ENCODE data around the gene MYPOP.

Gene MYPOP

DNA sequence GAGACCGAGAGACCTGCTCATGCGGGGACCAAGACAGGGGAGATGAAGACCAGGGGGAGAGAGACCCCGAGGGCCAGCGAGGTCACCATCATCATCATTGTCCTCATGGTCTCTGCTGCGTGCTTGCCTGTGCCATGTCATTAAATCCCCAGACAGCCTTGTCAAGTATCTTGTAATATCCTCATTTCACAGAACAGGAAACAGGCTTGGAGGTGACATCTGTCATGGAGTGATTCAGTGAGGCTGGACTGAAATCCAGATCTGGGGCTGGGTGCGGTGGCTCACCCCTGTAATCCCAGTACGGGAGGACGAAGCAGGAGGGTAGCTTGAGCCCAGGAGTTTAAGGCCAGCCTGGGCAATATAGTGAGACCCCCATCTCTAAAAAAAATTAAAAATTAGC, 18.0 kb upstream of the MYPOP start:
- FAIRE-seq (no peak), DNase-seq (ENCODE audit: insufficient read length, low spot score) (no peak)
- TF ChIP-seq POLR2A (IDR thresholded peaks at IDR 0.05; ENCODE audit: low read depth, low read length): no peak

- no peak for FAIRE-seq
- no peak for DNase-seq (ENCODE audit: insufficient read length, low spot score)
- no peak for TF ChIP-seq POLR2A (IDR thresholded peaks at IDR 0.05; ENCODE audit: low read depth, low read length)
These were observed 17.3 kb upstream of the MYPOP start for GRCh38 chr19:45919678-45920077.

GRCh38 chr19:45918721-45919120, 16.3 kb upstream of the MYPOP start:
- no peak for DNase-seq (ENCODE audit: insufficient read length, low spot score)
- no peak for FAIRE-seq
- TF ChIP-seq POLR2A (IDR thresholded peaks at IDR 0.05; ENCODE audit: low read depth, low read length): no peak

- no peak for TF ChIP-seq POLR2A (IDR thresholded peaks at IDR 0.05; ENCODE audit: low read depth, low read length)
- no peak for FAIRE-seq
- DNase-seq (ENCODE audit: insufficient read length, low spot score): no peak
These were observed 15.1 kb upstream of the MYPOP start for GRCh38 chr19:45917421-45918091.

DNA sequence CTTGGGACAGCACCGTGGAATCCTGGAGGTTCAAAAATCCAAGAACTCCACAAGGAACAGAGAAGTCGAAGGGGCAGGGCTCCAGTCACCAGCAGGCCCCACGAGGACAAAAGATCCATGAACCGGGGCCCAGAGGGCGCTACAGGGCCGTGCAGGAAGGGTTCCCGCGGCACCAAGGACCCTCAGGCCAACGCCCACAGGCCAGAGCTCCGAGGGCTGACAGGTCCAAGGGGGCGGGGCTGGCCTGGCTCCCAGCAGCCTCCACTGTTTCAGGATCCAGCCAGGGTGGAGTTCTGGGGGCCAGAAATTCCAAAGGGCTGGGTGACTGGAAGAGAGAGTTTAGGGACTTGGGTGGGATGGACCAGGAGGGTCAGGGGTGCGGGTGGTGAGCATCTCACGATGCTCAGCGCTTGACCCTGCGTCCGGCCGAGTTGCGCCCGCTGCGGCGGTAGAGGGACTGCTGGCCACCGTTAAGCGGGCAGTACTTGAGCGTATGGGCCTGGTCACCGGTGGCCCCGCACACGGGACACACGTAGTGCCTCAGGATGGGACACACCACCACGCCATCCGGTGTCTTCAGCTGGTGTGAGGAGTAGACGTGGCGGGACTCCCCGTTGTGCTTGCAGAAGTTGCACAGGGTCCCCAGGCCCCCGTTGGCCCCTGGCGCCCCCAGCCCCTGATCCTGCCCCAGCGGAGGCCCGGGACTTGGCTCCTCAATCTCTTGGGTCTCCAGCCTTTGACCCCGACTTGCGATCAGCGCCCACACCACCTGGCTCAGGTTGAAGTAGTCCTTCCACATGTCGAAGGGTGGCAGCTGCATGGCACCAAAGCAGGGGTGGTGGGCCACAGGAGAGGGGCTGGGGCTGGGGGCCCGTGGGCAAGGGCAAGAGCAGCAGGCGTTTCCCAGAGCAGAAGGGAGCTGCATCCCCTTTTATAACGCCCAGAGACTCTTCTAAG, 11.7 kb upstream of the MYPOP start, which contains the start of gene NANOS2:
Gene NANOS2, minus strand, starts transcription at position 905 of the 957 bp plus-strand sequence. Its CDS starts 85 bp downstream, at position 820.
- FAIRE-seq (no peak), DNase-seq (ENCODE audit: insufficient read length, low spot score) (no peak)
- TF ChIP-seq POLR2A (IDR thresholded peaks at IDR 0.05; ENCODE audit: low read depth, low read length): no peak

DNA sequence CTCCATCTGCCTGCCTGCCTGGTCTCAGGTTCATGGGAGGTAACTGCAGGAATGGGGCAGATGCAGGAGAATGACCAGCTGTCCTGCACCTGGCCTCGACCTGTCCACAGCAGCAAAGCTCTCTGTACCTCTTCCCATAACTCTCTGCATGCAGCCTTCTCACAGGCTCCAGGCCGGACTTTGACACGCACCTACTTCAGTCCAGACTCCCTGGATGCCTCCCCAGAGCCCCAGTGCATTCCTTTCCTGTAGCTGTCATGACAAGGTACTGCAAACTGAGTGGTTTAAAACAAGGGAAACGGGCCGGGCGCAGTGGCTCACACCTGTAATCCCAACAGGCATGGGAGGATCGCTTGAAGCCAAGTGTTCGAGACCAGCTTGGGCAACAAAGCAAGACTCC, 8.9 kb upstream of the MYPOP start:
- TF ChIP-seq POLR2A (IDR thresholded peaks at IDR 0.05; ENCODE audit: low read depth, low read length): no peak
- FAIRE-seq (no peak), DNase-seq (ENCODE audit: insufficient read length, low spot score) (no peak)

DNA sequence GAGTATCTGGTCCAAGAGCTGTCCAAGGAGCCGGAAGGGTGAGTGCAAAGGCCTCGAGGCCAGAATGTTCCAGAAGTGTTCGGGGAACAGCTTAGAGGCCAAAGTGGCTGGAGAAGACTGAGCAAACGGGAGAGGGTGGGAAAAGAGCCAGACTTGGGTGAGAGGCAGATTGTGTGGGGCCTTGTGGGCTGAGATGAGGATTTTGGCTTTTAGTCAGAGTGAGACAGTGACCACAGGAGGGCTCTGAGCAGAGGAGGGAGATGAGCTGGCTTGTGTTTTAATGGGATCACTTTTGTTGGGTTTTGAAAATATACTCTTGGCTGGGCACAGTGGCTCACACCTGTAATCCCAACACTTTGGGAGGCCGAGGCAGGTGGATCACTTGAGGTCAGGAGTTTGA, 6.5 kb upstream of the MYPOP start:
- DNase-seq (ENCODE audit: insufficient read length, low spot score): no peak
- TF ChIP-seq POLR2A (IDR thresholded peaks at IDR 0.05; ENCODE audit: low read depth, low read length): no peak
- no peak for FAIRE-seq

GRCh38 chr19:45906221-45906620, 3.8 kb upstream of the MYPOP start:
- no peak for FAIRE-seq
- DNase-seq (ENCODE audit: insufficient read length, low spot score): no peak
- no peak for TF ChIP-seq POLR2A (IDR thresholded peaks at IDR 0.05; ENCODE audit: low read depth, low read length)

GRCh38 chr19:45905011-45905410, 2.6 kb upstream of the MYPOP start:
- FAIRE-seq (no peak), DNase-seq (ENCODE audit: insufficient read length, low spot score) (no peak)
- TF ChIP-seq POLR2A (IDR thresholded peaks at IDR 0.05; ENCODE audit: low read depth, low read length): no peak

DNA sequence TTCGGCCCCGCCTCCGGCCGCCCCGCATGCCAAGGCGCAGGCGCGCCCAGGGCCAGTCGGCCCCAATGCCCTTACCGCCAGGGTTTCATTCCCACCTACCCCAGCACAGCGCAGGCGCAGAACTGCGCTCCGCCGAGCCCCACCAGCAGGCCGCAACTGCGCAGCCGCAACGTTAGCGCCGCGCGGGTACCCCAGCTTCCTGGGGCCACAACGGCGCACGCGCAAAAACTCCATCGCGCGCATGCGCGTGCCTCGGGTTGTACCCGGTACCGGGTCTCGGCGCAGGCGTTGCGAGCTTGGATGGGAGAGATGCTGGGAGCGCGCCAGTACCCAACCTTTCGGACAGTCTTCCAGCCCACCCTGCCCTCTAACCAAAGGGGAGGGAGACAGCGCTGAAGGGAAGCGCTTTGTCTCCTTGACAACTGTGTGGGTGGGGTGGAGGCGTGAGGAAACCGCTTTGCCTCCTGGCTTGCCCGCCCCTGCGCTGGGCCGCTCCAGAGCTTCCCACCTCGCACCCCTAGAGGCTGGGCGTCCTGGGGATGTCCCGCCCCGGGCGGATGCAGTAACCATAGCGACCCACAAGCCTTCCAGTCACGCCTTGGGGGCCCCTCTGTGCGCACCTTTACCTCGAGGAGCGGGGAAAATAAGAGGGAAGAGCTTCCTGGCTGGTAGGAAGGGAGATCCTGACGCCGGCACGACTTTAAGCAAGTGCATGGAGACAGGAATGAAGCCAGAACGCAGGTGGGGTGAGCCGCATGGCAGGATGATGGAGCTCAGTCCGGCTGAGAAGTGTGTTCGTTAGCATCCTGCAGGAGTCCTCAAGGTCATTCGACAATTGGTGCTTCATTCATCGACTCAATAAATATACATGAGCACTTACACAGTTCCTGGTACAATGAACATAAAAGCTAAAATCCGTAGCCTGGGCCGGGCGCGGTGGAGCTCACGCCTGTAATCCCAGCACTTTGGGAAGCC, 525 bp upstream of the MYPOP start:
- peak; percentile 6 for FAIRE-seq
- DNase-seq (ENCODE audit: insufficient read length, low spot score): peak; percentile 99
- TF ChIP-seq POLR2A (IDR thresholded peaks at IDR 0.05; ENCODE audit: low read depth, low read length): peak; percentile 69

GRCh38 chr19:45901432-45901911, 941 bp downstream of the MYPOP start:
- no peak for FAIRE-seq
- no peak for DNase-seq (ENCODE audit: insufficient read length, low spot score)
- no peak for TF ChIP-seq POLR2A (IDR thresholded peaks at IDR 0.05; ENCODE audit: low read depth, low read length)

DNA sequence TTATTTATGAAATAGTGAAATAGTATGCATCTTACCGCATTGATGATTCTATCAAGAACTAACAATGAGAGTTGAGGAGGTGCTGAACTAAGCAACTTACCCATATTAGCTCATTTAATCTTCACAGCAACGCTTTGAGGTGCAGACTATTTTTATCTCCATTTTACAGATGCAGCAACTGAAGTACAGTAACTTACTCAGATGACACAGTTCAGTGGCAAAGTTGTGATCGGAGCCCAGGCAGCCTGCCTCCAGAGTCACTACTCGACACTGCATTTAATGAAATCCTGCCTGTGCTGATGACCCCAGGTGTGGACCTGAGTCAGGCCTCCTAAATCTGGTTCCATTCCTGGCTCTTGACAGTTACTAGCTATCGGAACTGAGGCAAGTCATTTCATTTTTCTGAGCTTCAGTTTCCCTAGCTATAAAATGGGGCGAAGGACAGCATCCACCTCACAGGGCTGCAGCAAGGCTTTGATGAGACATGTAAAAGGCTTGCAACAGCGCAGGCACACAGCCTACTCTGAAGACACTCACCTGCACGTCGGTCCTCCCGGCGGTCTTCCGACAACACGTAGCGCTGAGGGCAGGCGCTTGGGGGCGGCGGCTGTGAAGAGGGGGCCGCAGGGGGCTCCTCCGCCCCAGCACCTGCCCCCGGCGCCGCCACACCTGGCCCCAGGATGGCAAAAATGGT, 1.5 kb downstream of the MYPOP start:
- DNase-seq (ENCODE audit: insufficient read length, low spot score): no peak
- FAIRE-seq: no peak
- TF ChIP-seq POLR2A (IDR thresholded peaks at IDR 0.05; ENCODE audit: low read depth, low read length): no peak

All from H54 (cell line).